A549 (cell line): ENCODE results near the gene TUBA4A. TPM values are rescaled to one million over a fixed set of nuclear protein-coding genes. Genes with fewer than 3 reads are reported as not detected.

Experiments used
- ATAC-seq, 2 experiments: fragments of 200-7000 bp in 1 of 2; fragments of >200 bp in 1 of 2; cut with Nextera tagmentation in 1 of 2; cut with Tn5 transposase in 1 of 2; 3 replicates each; pipeline versions ENCODE4 v1.8.0 to v1.9.1; 2018 to 2020; ENCODE audit warnings: mild to moderate bottlenecking in 1 of 2, moderate library complexity in 1 of 2
- CTCF ChIA-PET: fragments of 300-600 bp; sonication (Branson Sonifier 250); formaldehyde crosslinking; extraction: SDS; loops from one replicate; lab custom pipeline; 2021; ENCODE audit warnings: antibody characterized with exemption, inconsistent platforms; lab: Yijun Ruan, JAX
- POLR2A ChIA-PET: fragments of 350-600 bp; formaldehyde crosslinking; extraction: SDS; loops from one replicate; lab custom pipeline; 2021; ENCODE audit warnings: antibody characterized with exemption, inconsistent platforms; lab: Yijun Ruan, JAX
- DNase-seq, 2 experiments: peaks; one replicate each; pipeline versions ENCODE4 v3.0.0 to v3.0.0-alpha.2; 2011 to 2016; ENCODE audit warnings: low read depth in 1 of 2, low spot score in 1 of 2
- FAIRE-seq: peaks from 2 replicates; lab custom pipeline; 2011; peaks lifted over from hg19 to GRCh38; lab: Jason Lieb, UNC
- H3K27ac ChIP-seq, 2 experiments: fragments of >200 bp; sonication (Bioruptor Twin); formaldehyde crosslinking; 3 replicates each; pipeline ENCODE4 v1.5.1; 2016 to 2017
- H3K4me1 ChIP-seq: fragments of >200 bp; sonication (Bioruptor Twin); formaldehyde crosslinking; 3 replicates; pipeline ENCODE4 v1.6.1; 2016
- H3K4me2 ChIP-seq: fragments of >200 bp; sonication (Bioruptor Twin); formaldehyde crosslinking; 3 replicates; pipeline ENCODE4 v1.6.1; 2016
- H3K4me3 ChIP-seq: fragments of >200 bp; sonication (Bioruptor Twin); formaldehyde crosslinking; 3 replicates; pipeline ENCODE4 v1.5.1; 2016
- H3K9me3 ChIP-seq: fragments of >200 bp; sonication (Bioruptor Twin); formaldehyde crosslinking; 3 replicates; pipeline ENCODE4 v1.6.1; 2016
- CBX8 ChIP-seq: fragments of 200-600 bp; sonication (generic); IDR thresholded peaks from 2 replicates; pipeline ENCODE4 v1.6.1; 2016
- CTCF ChIP-seq: fragments of >200 bp; sonication (Bioruptor Twin); formaldehyde crosslinking; IDR thresholded peaks from 3 replicates; pipeline ENCODE4 v1.5.1; 2016
- E2F6 ChIP-seq: IDR thresholded peaks from 2 replicates; pipeline ENCODE4 v1.6.1; 2012; ENCODE audit warnings: low read depth, borderline replicate concordance
- EHF ChIP-seq: fragments of 250-450 bp; sonication (Bioruptor Pico); IDR thresholded peaks from 2 replicates; pipeline ENCODE4 v1.5.0; 2020; ENCODE audit warnings: mild to moderate bottlenecking
- ELK1 ChIP-seq: fragments of 150-350 bp; IDR thresholded peaks from 2 replicates; pipeline ENCODE4 v1.6.1; 2014; ENCODE audit warnings: low read depth, mild to moderate bottlenecking, low read length
- EP300 ChIP-seq, 2 experiments: fragments of >200 bp; sonication (Bioruptor Twin); formaldehyde crosslinking; IDR thresholded peaks; 2 replicates in 1 of 2; 3 replicates in 1 of 2; pipeline ENCODE4 v1.6.1; 2016 to 2017
- HDAC2 ChIP-seq: fragments of 200-600 bp; sonication (generic); IDR thresholded peaks from 2 replicates; pipeline ENCODE4 v1.6.1; 2016
- HOXA7 ChIP-seq: fragments of 250-450 bp; sonication (Bioruptor Pico); IDR thresholded peaks from 2 replicates; pipeline ENCODE4 v1.5.0; 2020; ENCODE audit warnings: mild to moderate bottlenecking, moderate library complexity
- JUNB ChIP-seq: fragments of >200 bp; sonication (Bioruptor Twin); formaldehyde crosslinking; IDR thresholded peaks from 2 replicates; pipeline ENCODE4 v1.6.1; 2016
- MAFK ChIP-seq: fragments of 450-650 bp; IDR thresholded peaks from 2 replicates; pipeline ENCODE4 v1.6.1; 2014; ENCODE audit not compliant: partially characterized antibody
- MYC ChIP-seq: IDR thresholded peaks from 2 replicates; pipeline ENCODE4 v1.6.1; 2012; ENCODE audit warnings: mild to moderate bottlenecking, inconsistent platforms, low read length, improper control_type of control experiment, borderline replicate concordance
- NR3C1 ChIP-seq: fragments of >200 bp; sonication (Bioruptor Twin); formaldehyde crosslinking; IDR thresholded peaks from 3 replicates; pipeline ENCODE4 v1.6.1; 2017
- PHF8 ChIP-seq: fragments of 200-600 bp; sonication (generic); IDR thresholded peaks from 2 replicates; pipeline ENCODE4 v1.6.1; 2016; ENCODE audit warnings: low read depth, mild to moderate bottlenecking, antibody characterized with exemption, moderate library complexity, borderline replicate concordance
- POLR2AphosphoS2 ChIP-seq: conservative IDR thresholded peaks from 2 replicates; pipeline ENCODE4 v1.6.1; 2012; ENCODE audit warnings: low read length, improper control_type of control experiment, inconsistent platforms
- SMC3 ChIP-seq: fragments of >200 bp; sonication (Bioruptor Twin); formaldehyde crosslinking; IDR thresholded peaks from 3 replicates; pipeline ENCODE4 v1.6.1; 2018; ENCODE audit warnings: inconsistent platforms
- TFCP2L1 ChIP-seq: fragments of 250-450 bp; sonication (Bioruptor Pico); IDR thresholded peaks from 2 replicates; pipeline ENCODE4 v1.5.0; 2021; ENCODE audit warnings: mild to moderate bottlenecking
- TP53 ChIP-seq: fragments of 250-450 bp; sonication (Bioruptor Pico); IDR thresholded peaks from 2 replicates; pipeline ENCODE4 v1.5.0; 2021; ENCODE audit warnings: mild to moderate bottlenecking, moderate library complexity
- ZFP36 ChIP-seq: fragments of 450-650 bp; IDR thresholded peaks from 2 replicates; pipeline ENCODE4 v1.6.1; 2014; ENCODE audit warnings: borderline replicate concordance; ENCODE audit not compliant: partially characterized antibody
- ZSCAN20 ChIP-seq: fragments of 250-450 bp; sonication (Bioruptor Pico); IDR thresholded peaks from 2 replicates; pipeline ENCODE4 v1.8.0; 2022; ENCODE audit warnings: mild to moderate bottlenecking, moderate library complexity
- WGBS: methylation state at CpG from one replicate; pipeline ENCODE4 v1.1.6; 2017; ENCODE audit errors: missing lambda C conversion rate; 5-methylcytosine and 5-hydroxymethylcytosine counted together
- polyA plus RNA-seq, 4 experiments: library from polyadenylated mRNA; depleted of rRNA in 3 of 4; stranded (reverse); fragments of >200 nt; fragmentation: RNase III in 1 of 4; extraction: RNeasy Plus Mini Kit Qiagen cat#74134 plus additional on column Dnase treatment in 1 of 4; gene quantifications; 2 replicates in 3 of 4; 3 replicates in 1 of 4; pipeline ENCODE4 v1.2.3, GENCODE V29; 2011 to 2017
- TF ChIP-seq, protein P1 (sequence below): IDR thresholded peaks from 2 replicates; pipeline ENCODE4 v1.6.1; 2012
- TF ChIP-seq, protein P2 (sequence below): fragments of 450-650 bp; IDR thresholded peaks from 2 replicates; pipeline ENCODE4 v1.6.1; 2014; ENCODE audit warnings: antibody characterized with exemption

TUBA4A gene
- polyA plus RNA-seq, 2 of the 4 experiments (the other 2 are of a cell fraction), result 222 to 450 TPM

GRCh38 chr2:219223831-219224610 is 29.7 kb downstream of the TUBA4A start:
- ATAC-seq (no peak), DNase-seq (no peak)
- no peak for TF ChIP-seq PHF8
- no peak for TF ChIP-seq ELK1
- TF ChIP-seq POLR2AphosphoS2, result no peak
- TF ChIP-seq, protein P1, sequence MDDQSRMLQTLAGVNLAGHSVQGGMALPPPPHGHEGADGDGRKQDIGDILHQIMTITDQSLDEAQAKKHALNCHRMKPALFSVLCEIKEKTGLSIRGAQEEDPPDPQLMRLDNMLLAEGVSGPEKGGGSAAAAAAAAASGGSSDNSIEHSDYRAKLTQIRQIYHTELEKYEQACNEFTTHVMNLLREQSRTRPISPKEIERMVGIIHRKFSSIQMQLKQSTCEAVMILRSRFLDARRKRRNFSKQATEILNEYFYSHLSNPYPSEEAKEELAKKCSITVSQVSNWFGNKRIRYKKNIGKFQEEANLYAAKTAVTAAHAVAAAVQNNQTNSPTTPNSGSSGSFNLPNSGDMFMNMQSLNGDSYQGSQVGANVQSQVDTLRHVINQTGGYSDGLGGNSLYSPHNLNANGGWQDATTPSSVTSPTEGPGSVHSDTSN, result no peak
- no peak for TF ChIP-seq EHF (CRISPR knock-in tag)
- no peak for TF ChIP-seq CBX8
- no peak for TF ChIP-seq TP53 (CRISPR knock-in tag)
- TF ChIP-seq JUNB, result no peak
- TF ChIP-seq NR3C1, result no peak
- no peak for TF ChIP-seq EP300 (IDR thresholded peaks at IDR 0.05)
- TF ChIP-seq MAFK, result no peak
- no peak for TF ChIP-seq HOXA7 (CRISPR knock-in tag)
- TF ChIP-seq, all 56 proteins: peak for 0
- Histone ChIP-seq H3K4me2 (no peak overlapping the region), H3K4me1 (peaks cover 17% of the 10 kb centered on the region), H3K4me3 (no peak overlapping the region), H3K9me3 (no peaks in the 10 kb centered on the region), H3K27ac (no peak overlapping the region)
- POLR2A ChIA-PET, result no interaction called here
- whole genome bisulfite sequencing, result 96% methylated on average over 24 of the region's 31 CpGs
- no peak for FAIRE-seq
- CTCF ChIA-PET, result interaction anchor here (0.8 to 2.8 kb wide), 3 partner anchors 71 to 78 kb away, joined by 3 to 15 read pairs (median 5); no protein-coding TSS in a partner anchor

- no peaks in the 10 kb centered on the region for H3K9me3 ChIP-seq
- TF ChIP-seq SMC3, result no peak
- TF ChIP-seq, protein P2, sequence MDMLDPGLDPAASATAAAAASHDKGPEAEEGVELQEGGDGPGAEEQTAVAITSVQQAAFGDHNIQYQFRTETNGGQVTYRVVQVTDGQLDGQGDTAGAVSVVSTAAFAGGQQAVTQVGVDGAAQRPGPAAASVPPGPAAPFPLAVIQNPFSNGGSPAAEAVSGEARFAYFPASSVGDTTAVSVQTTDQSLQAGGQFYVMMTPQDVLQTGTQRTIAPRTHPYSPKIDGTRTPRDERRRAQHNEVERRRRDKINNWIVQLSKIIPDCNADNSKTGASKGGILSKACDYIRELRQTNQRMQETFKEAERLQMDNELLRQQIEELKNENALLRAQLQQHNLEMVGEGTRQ, result no peak
- no peak for TF ChIP-seq MYC
- TF ChIP-seq CTCF, result no peak
- TF ChIP-seq ZSCAN20 (CRISPR knock-in tag), result no peak
- TF ChIP-seq TFCP2L1 (CRISPR knock-in tag), result no peak
- no peak for TF ChIP-seq HDAC2
- no peak for TF ChIP-seq ZFP36
- TF ChIP-seq JUNB, result no peak
- TF ChIP-seq POLR2AphosphoS2, result no peak
- no peak for TF ChIP-seq ELK1
- TF ChIP-seq E2F6, result no peak
- TF ChIP-seq EP300 (IDR thresholded peaks at IDR 0.05), result no peak
- no peak for TF ChIP-seq CBX8
- FAIRE-seq (no peak), ATAC-seq (no peak), DNase-seq (no peak)
- H3K27ac ChIP-seq, result no peak overlapping the region
- no peak overlapping the region for H3K4me3 ChIP-seq
- H3K4me2 ChIP-seq, result no peak overlapping the region
- H3K4me1 ChIP-seq, result peaks cover 12% of the 10 kb centered on the region
- ChIA-PET POLR2A (no interaction called here), CTCF (interaction anchor here (0.6 to 7.3 kb wide), 6 partner anchors 21 to 190 kb away, joined by 3 to 79 read pairs (median 18); partner anchors contain the start of gene DNAJB2)
- 90% methylated on average over 16 of the region's 16 CpGs for WGBS
These were observed 31.7 kb downstream of the TUBA4A start for GRCh38 chr2:219221957-219222518.
